K562 (cell line): ENCODE measurements around the gene ILF3. TPM values are rescaled to one million over a fixed set of nuclear protein-coding genes. Genes with fewer than 3 reads are reported as not detected.

ENCODE experiments used
- ATF7 ChIP-seq: fragments of 450-650 bp; IDR thresholded peaks from 2 replicates; pipeline ENCODE4 v1.7.1; 2014; ENCODE audit warnings: mild to moderate bottlenecking, moderate library complexity
- CBX2 ChIP-seq: fragments of 200-600 bp; sonication (generic); IDR thresholded peaks from one replicate; pipeline ENCODE4 v1.6.1; 2012; ENCODE audit warnings: mild to moderate bottlenecking, low read length, inconsistent platforms; ENCODE audit not compliant: insufficient read depth, poor library complexity, severe bottlenecking
- CBX3 ChIP-seq, 2 experiments: IDR thresholded peaks; 1 replicate in 1 of 2; 2 replicates in 1 of 2; pipeline ENCODE4 v1.6.1; 2012; ENCODE audit warnings: inconsistent platforms in 2 of 2, low read length in 2 of 2, borderline replicate concordance in 1 of 2, control low read depth in 1 of 2
- CTBP1 ChIP-seq: fragments of 450-650 bp; IDR thresholded peaks from 2 replicates; pipeline ENCODE4 v1.6.1; 2016; ENCODE audit warnings: borderline replicate concordance
- EP300 ChIP-seq: IDR thresholded peaks from 2 replicates; pipeline ENCODE4 v1.6.1; 2012; ENCODE audit warnings: low read length, improper control_type of control experiment
- FOXK2 ChIP-seq, 2 experiments: fragments of 450-650 bp; IDR thresholded peaks in 1 of 2; conservative IDR thresholded peaks in 1 of 2; 2 replicates each; pipeline ENCODE4 v1.6.1; 2016; ENCODE audit warnings: low read depth in 2 of 2, mild to moderate bottlenecking in 1 of 2
- GATA2 ChIP-seq: sonication (generic); formaldehyde crosslinking; IDR thresholded peaks from 2 replicates; pipeline ENCODE4 v1.4.0; 2020; ENCODE audit warnings: mild to moderate bottlenecking, missing genetic modification reagents
- KDM5B ChIP-seq: fragments of 200-600 bp; sonication (generic); IDR thresholded peaks from 2 replicates; pipeline ENCODE4 v1.6.1; 2012; ENCODE audit warnings: low read depth, mild to moderate bottlenecking, moderate library complexity, low read length, control low read depth, inconsistent platforms; ENCODE audit not compliant: insufficient replicate concordance
- PREB ChIP-seq: sonication (generic); formaldehyde crosslinking; IDR thresholded peaks from 2 replicates; pipeline ENCODE4 v1.8.1; 2023; ENCODE audit warnings: mild to moderate bottlenecking, missing genetic modification reagents
- REST ChIP-seq, 2 experiments: fragments of 450-650 bp; formaldehyde crosslinking in 1 of 2; IDR thresholded peaks; 2 replicates each; pipeline versions ENCODE4 v1.4.0 to v1.6.1; 2014 to 2020; ENCODE audit warnings: mild to moderate bottlenecking in 2 of 2, borderline replicate concordance in 1 of 2, low read depth in 1 of 2
- RFX5 ChIP-seq: IDR thresholded peaks from 2 replicates; pipeline ENCODE4 v1.6.1; 2011; ENCODE audit warnings: low read depth, mild to moderate bottlenecking, improper control_type of control experiment, low read length
- SMAD2 ChIP-seq: fragments of 150-350 bp; IDR thresholded peaks from 2 replicates; pipeline ENCODE4 v1.6.1; 2014; ENCODE audit warnings: low read depth, mild to moderate bottlenecking, low read length
- SMARCB1 ChIP-seq: IDR thresholded peaks from 2 replicates; pipeline ENCODE4 v1.6.1; 2011; ENCODE audit warnings: improper control_type of control experiment, low read depth; ENCODE audit not compliant: insufficient read length
- SMARCC2 ChIP-seq: fragments of 450-650 bp; IDR thresholded peaks from 2 replicates; pipeline ENCODE4 v1.6.1; 2017; ENCODE audit warnings: antibody characterized with exemption, moderate library complexity, mild to moderate bottlenecking, low read depth
- SNIP1 ChIP-seq: fragments of 450-650 bp; IDR thresholded peaks from 2 replicates; pipeline ENCODE4 v1.7.1; 2017; ENCODE audit warnings: low read depth, mild to moderate bottlenecking
- ZNF134 ChIP-seq: fragments of 250-450 bp; sonication (Bioruptor Pico); conservative IDR thresholded peaks from 2 replicates; pipeline ENCODE4 v1.4.0; 2020
- ZNF639 ChIP-seq, 2 experiments: fragments of 200-800 bp in 1 of 2; sonication (Bioruptor generic) in 1 of 2; sonication (generic) in 1 of 2; formaldehyde crosslinking in 1 of 2; IDR thresholded peaks in 1 of 2; conservative IDR thresholded peaks in 1 of 2; 2 replicates each; pipeline versions ENCODE4 v1.5.0 to v1.6.1; 2016 to 2020; ENCODE audit warnings: missing compliant biosample characterization in 1 of 2, missing genetic modification characterization in 1 of 2, missing genetic modification reagents in 1 of 2
- polyA plus RNA-seq, 8 experiments: library from polyadenylated mRNA; depleted of rRNA in 4 of 8; stranded (reverse) in 5 of 8; unstranded in 3 of 8; fragments of >200 nt; fragmentation: Nextera tagmentation in 2 of 8; fragmentation: Illumina TruSeq in 1 of 8; extraction: Ambion mirVana in 2 of 8; extraction: Trizol in 1 of 8; gene quantifications; 2 replicates each; pipeline versions ENCODE4 v1.2.1 to v1.2.3, GENCODE V29; 2011 to 2014; ENCODE audit warnings: inconsistent platforms in 1 of 8, missing spikeins in 1 of 8
- total RNA-seq, 7 experiments: library from RNA; depleted of rRNA in 6 of 7; stranded (reverse); fragments of >200 nt in 6 of 7; fragmentation: Illumina TruSeq in 2 of 7; extraction: Trizol in 2 of 7; gene quantifications; 2 replicates each; pipeline versions ENCODE4 v1.2.1 to v1.2.3, GENCODE V29; 2011 to 2021; ENCODE audit warnings: low replicate concordance in 1 of 7

The ILF3 gene
- total and polyA plus RNA-seq, 9 of the 15 experiments (the other 6 are each of a cell fraction or from before 2014, with no cell fraction given) = 26.0 to 453 (median 175) TPM

- peak; percentile 84 to 88 for TF ChIP-seq FOXK2 (conservative IDR thresholded peaks at IDR 0.05 in 1 of 2, IDR thresholded peaks at IDR 0.05 in 1 of 2; ENCODE audit: low read depth in 2 of 2)
- TF ChIP-seq PREB = no peak
- no peak for TF ChIP-seq SMAD2
- TF ChIP-seq ZNF639 (CRISPR knock-in tag; conservative IDR thresholded peaks at IDR 0.05 in 1 of 2, IDR thresholded peaks at IDR 0.05 in 1 of 2) = no peak
- TF ChIP-seq ZNF134 (CRISPR knock-in tag) = 0 out of 2 replicates have a peak, but pooled peaks have one; percentile 38
- TF ChIP-seq SNIP1 = no peak
- peak; percentile 45 for TF ChIP-seq EP300
- TF ChIP-seq CBX3 (IDR thresholded peaks at IDR 0.05; ENCODE audit: borderline replicate concordance in 1 of 2, low read length in 2 of 2) = no peak
- no peak for TF ChIP-seq CBX2
- TF ChIP-seq REST (IDR thresholded peaks at IDR 0.05; ENCODE audit: borderline replicate concordance) = 0 out of 2 replicates have a peak, but pooled peaks have one; percentile 9
- no peak for TF ChIP-seq REST (CRISPR knock-in tag; IDR thresholded peaks at IDR 0.05; ENCODE audit: low read depth)
- TF ChIP-seq KDM5B = no peak
- TF ChIP-seq GATA2 (CRISPR knock-in tag) = no peak
- no peak for TF ChIP-seq SMARCB1
- no peak for TF ChIP-seq RFX5
- peak; percentile 42 for TF ChIP-seq ATF7
- no peak for TF ChIP-seq SMARCC2
- TF ChIP-seq CTBP1 = peak; percentile 77; the same call in 1 of the 2 replicates
These were observed 82.9 kb downstream of the ILF3 start (continued) for GRCh38 chr19:10736916-10737551.
